Kidney epithelial cell (primary cell): Measurements from ENCODE around the gene ZNF236. TPM values are rescaled to one million over a fixed set of nuclear protein-coding genes. Genes with fewer than 3 reads are reported as not detected.

ENCODE experiments used
- DNase-seq: peaks from one replicate; pipeline ENCODE4 v3.0.0-alpha.2; 2010; ENCODE audit warnings: low read depth
- H3K27me3 ChIP-seq: 2 replicates; pipeline ENCODE4 v1.6.0; 2011; ENCODE audit warnings: low read length; ENCODE audit not compliant: control insufficient read depth, insufficient read depth
- H3K36me3 ChIP-seq: 2 replicates; pipeline ENCODE4 v1.5.1; 2011; ENCODE audit warnings: low read length; ENCODE audit not compliant: control insufficient read depth, insufficient read depth
- H3K4me3 ChIP-seq: 2 replicates; pipeline ENCODE4 v1.5.1; 2011; ENCODE audit warnings: low read depth, mild to moderate bottlenecking, control low read depth, low read length
- CTCF ChIP-seq: IDR thresholded peaks from 2 replicates; pipeline ENCODE4 v1.5.1; 2011; ENCODE audit warnings: mild to moderate bottlenecking, moderate library complexity, low read length, control low read depth, inconsistent platforms; ENCODE audit not compliant: insufficient read depth, poor library complexity, severe bottlenecking
- total RNA-seq: library from RNA; depleted of rRNA; stranded (reverse); fragments of >200 nt; gene quantifications from 2 replicates; pipeline ENCODE4 v1.2.3, GENCODE V29; 2015

The ZNF236 gene
- total RNA-seq, 1 donor from 2014 or later, result 7.8 TPM

- DNase-seq, result no peak
- TF ChIP-seq CTCF, result no peak
Observed at GRCh38 chr18:76859474-76860339, 37.4 kb downstream of the ZNF236 start.

GRCh38 chr18:76860411-76860810, 38.1 kb downstream of the ZNF236 start:
- no peaks in the 10 kb centered on the region for H3K27me3 ChIP-seq
- DNase-seq, result no peak
- TF ChIP-seq CTCF, result no peak
- no peak overlapping the region for H3K4me3 ChIP-seq
- H3K36me3 ChIP-seq, result no peaks in the 10 kb centered on the region

More at GRCh38 chr18:76859474-76860339, 37.4 kb downstream of the ZNF236 start:
- Histone ChIP-seq H3K36me3 (no peaks in the 10 kb centered on the region), H3K27me3 (no peaks in the 10 kb centered on the region), H3K4me3 (no peak overlapping the region)

- Histone ChIP-seq H3K4me3 (no peak overlapping the region), H3K27me3 (no peaks in the 10 kb centered on the region), H3K36me3 (no peaks in the 10 kb centered on the region)
- no peak for TF ChIP-seq CTCF
- DNase-seq, result no peak
Observed at GRCh38 chr18:76866666-76867065, 44.3 kb downstream of the ZNF236 start.

- H3K27me3 ChIP-seq, result no peaks in the 10 kb centered on the region
- DNase-seq, result no peak
- H3K4me3 ChIP-seq, result no peak overlapping the region
- TF ChIP-seq CTCF, result no peak
- H3K36me3 ChIP-seq, result no peaks in the 10 kb centered on the region
Observed at GRCh38 chr18:76873311-76873710, 51.0 kb downstream of the ZNF236 start.

GRCh38 chr18:76873713-76874112, 51.4 kb downstream of the ZNF236 start:
- H3K4me3 ChIP-seq, result no peak overlapping the region
- H3K36me3 ChIP-seq, result no peaks in the 10 kb centered on the region
- no peak for DNase-seq
- TF ChIP-seq CTCF, result no peak
- no peaks in the 10 kb centered on the region for H3K27me3 ChIP-seq
